Breast epithelium (tissue), 3 donors: ENCODE results near the gene MYOM3.
"Not testable (repeated sequence)": the region's sequence is repeated elsewhere in the genome, so short reads cannot be mapped to it uniquely, and the experiment has no call there.

Source experiments
- CTCF ChIP-seq, 3 donors: fragments of 450-650 bp; IDR thresholded peaks; one replicate each; pipeline ENCODE4 v1.5.1; 2016 to 2017; ENCODE audit warnings: antibody characterized with exemption in 3 of 3, mild to moderate bottlenecking in 3 of 3, moderate library complexity in 3 of 3
- POLR2A ChIP-seq: fragments of 450-650 bp; IDR thresholded peaks from one replicate; pipeline ENCODE4 v1.6.1; 2016; ENCODE audit warnings: antibody characterized with exemption, mild to moderate bottlenecking, moderate library complexity

DNA sequence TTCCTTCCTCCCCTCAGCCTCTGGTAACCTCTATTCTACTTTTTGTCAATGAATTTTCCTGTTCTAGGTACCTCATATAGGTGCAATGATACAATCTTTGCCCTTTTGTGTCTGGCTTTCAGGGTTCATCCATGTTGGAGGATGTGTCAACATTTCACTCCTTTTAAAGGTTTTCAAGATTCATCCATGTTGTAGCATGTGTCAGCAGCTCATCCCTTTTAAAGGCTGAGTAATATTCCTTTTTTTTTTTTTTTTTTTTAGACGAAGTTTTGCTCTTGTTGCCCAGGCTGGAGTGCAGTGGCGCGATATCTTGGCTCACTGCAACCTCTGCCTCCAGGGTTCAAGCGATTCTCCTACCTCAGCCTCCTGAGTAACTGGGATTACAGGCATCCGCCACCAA is 67.3 kb downstream of the MYOM3 start:
- TF ChIP-seq CTCF (IDR thresholded peaks at IDR 0.05); POLR2A: not testable (repeated sequence)
